ENCODE results near the gene EIF4ENIF1. TPM values are rescaled to one million over a fixed set of nuclear protein-coding genes. Genes with fewer than 3 reads are reported as not detected.
A peak's percentile ranks its signal among the peaks of the same experiment; 100 is the strongest.
"Not testable (repeated sequence)": the region's sequence is repeated elsewhere in the genome, so short reads cannot be mapped to it uniquely, and the experiment has no call there.

EIF4ENIF1 gene
- total RNA-seq, 1 donor from 2014 or later, result 32.0 TPM

DNA sequence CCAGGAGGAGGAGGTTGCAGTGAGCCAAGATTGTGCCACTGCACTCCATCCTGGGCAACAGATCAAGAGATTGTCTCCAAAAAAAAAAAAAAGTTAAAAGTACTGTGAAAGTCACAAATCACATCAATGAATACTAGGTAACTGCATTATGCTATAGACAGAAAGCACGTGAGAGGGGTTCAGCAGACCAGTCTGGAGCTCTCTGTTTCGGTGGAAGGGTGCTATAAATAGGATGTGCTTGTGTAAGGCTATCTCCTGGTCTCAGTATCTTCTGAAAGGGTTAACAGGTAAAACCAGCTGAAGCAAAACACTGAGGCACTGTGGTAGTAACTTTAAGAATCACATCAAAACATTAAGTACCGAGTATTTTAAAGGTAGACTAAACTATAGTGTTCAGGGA, 43.4 kb downstream of the EIF4ENIF1 start:
- DNase-seq (ENCODE audit: extremely low read depth, low read depth, low spot score), result no peak

DNA sequence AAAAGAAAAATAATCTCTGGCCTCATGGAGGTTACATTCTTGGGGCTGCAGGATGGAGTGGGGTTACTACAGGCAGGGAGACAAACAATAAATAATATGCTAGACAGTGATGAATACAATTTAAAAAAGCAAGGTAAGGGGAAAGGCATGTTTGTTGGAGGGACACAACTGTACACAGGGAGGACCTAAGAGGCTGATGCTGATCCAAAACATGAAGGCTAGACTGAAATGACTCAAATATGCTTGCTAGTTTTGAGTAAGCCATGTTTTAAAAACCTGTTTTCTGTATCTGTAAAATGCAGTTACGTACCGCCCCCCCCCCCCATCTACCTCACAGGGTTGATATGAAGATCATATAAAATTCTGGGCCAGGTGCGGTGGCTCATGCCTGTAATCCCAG, 44.0 kb downstream of the EIF4ENIF1 start:
- no peak for DNase-seq (ENCODE audit: extremely low read depth, low read depth, low spot score)

DNA sequence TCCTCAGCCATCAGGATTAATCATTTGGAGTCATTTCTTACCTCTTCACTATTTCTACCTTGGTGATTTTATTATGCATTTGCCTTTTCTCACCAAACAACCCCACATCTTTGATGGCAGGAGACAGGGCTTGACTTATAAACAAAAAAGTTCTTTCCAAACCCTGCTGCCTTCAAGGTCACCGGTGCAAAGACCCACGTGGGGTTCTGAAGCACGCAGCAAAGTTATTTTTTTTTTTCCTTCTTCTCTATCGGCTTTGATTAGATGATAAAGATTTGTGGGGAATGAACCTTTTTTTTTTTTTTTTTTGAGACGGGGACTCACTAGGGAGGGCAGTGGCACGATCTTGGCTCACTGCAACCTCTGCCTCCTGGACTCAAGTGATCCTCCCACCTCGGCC, 46.1 kb downstream of the EIF4ENIF1 start:
- DNase-seq (ENCODE audit: extremely low read depth, low read depth, low spot score), result no peak

- DNase-seq (ENCODE audit: extremely low read depth, low read depth, low spot score), result no peak
Observed at GRCh38 chr22:31442768-31443489, 46.7 kb downstream of the EIF4ENIF1 start.

GRCh38 chr22:31441652-31442051, 48.0 kb downstream of the EIF4ENIF1 start:
- no peak for DNase-seq (ENCODE audit: extremely low read depth, low read depth, low spot score)

GRCh38 chr22:31440681-31441080, 49.0 kb downstream of the EIF4ENIF1 start:
- no peak for DNase-seq (ENCODE audit: extremely low read depth, low read depth, low spot score)

- no peak for DNase-seq (ENCODE audit: extremely low read depth, low read depth, low spot score)
Observed at GRCh38 chr22:31439808-31440207, 49.8 kb downstream of the EIF4ENIF1 start.

DNA sequence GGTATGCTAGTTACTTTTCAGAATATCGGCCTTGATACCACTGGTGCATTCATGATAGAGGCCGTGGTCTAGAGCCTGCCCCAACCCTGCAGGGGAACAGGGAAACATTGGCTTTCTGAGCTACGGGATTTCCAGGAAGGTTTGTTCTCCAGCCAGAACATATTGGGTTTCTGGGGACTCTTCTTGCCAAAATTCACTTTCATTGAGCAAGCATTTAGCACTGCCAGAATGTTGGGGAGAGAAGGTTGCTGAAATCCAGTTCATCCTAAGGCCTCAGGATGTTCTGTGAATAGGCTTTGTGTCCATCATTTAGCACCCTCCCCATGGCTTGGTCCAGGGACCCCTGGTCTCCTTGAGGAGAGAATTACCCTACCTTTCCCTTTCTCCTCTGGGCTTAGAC, 53.5 kb downstream of the EIF4ENIF1 start:
- DNase-seq (ENCODE audit: extremely low read depth, low read depth, low spot score), result no peak

GRCh38 chr22:31431950-31432349, 57.7 kb downstream of the EIF4ENIF1 start:
- DNase-seq (ENCODE audit: extremely low read depth, low read depth, low spot score), result no peak

DNA sequence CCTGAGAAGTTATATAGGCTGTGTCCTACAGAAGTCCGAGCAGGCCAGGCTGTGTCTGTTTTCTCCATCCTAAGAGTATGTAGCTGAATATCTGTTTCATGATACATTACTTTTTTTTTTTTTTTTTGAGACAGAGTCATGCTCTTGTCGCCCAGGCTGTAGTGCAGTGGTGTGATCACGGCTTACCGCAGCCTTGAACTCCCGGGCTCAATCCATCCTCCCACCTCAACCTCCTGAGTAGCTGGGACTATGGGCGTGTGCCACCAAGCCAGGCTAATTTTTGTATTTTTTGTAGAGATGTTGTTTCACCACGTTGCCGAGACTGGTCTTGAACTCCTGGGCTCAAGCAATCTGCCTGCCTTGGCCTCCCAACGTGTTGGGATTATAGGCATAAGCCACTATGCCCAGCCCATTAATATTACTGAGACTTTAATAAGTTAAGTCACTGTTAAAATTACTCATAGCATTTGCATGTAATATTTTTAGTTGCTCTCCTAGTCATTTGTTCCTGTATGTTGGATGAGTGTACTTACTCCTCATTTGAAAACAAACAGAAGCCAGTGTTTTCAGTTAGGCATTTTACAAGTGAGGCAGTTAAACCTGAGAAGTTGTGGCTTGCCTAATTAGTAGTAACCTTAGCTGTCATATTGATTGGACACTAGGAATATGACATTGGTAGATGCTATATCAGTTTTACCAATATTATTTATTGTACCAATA, 64.2 kb downstream of the EIF4ENIF1 start:
- no peak for DNase-seq (ENCODE audit: extremely low read depth, low read depth, low spot score)

DNA sequence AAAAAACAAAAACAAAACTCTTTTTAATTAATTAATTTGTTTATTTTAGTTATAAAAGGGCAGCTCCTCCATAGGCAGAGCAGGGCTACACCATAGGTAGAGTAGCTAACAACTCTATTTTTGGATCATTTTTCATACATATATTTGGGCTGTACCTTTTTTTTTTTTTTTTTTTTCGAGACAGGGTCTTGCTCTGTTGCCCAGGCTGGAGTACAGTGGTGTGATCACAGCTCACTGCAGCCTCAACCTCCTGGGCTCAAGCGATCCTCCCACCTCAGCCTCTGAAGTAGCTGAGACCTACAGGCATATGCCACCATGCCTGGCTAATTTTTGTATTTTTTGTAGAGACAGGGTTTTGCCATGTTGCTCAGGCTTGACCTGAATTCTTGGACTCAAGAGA, 87.3 kb downstream of the EIF4ENIF1 start:
- not testable (repeated sequence) for DNase-seq (ENCODE audit: extremely low read depth, low read depth, low spot score)

GRCh38 chr22:31400023-31400397, 89.6 kb downstream of the EIF4ENIF1 start:
- DNase-seq (ENCODE audit: extremely low read depth, low read depth, low spot score), result no peak

GRCh38 chr22:31399211-31400022, 90.2 kb downstream of the EIF4ENIF1 start, which contains the start of gene DRG1:
TSS of gene DRG1 (plus strand) at chr22:31399604. CDS start at chr22:31399684, 80 bp downstream.
- DNase-seq (ENCODE audit: extremely low read depth, low read depth, low spot score), result peak; percentile 42

GRCh38 chr22:31398231-31398630, 91.4 kb downstream of the EIF4ENIF1 start:
- no peak for DNase-seq (ENCODE audit: extremely low read depth, low read depth, low spot score)

- no peak for DNase-seq (ENCODE audit: extremely low read depth, low read depth, low spot score)
Observed at GRCh38 chr22:31394326-31394725, 95.3 kb downstream of the EIF4ENIF1 start.

DNA sequence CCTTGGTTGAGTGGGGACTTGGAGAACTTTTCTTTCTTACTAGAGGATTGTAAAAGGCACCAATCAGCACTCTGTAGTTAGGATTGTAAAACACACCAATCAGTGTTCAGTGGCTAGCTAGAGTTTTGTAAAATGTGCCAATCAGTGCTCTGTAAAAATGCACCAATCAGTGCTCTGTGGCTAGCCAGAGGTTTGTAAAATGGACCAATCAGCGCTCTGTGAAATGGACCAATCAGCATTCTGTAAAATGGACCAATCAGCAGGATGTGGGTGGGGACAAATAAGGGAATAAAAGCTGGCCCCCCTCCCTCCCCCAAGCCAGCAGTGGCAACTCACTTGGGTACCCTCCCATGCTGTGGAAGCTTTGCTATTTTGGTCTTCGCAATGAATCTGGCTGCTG, 95.7 kb downstream of the EIF4ENIF1 start:
- no peak for DNase-seq (ENCODE audit: extremely low read depth, low read depth, low spot score)

Other genes starting within 250 kb of the EIF4ENIF1 start
- 21.9 and 26.5 TPM in 2 replicates for gene PIK3IP1, start 197.4 kb downstream of the EIF4ENIF1 start, total RNA-seq
- gene PATZ1, start 143.5 kb downstream of the EIF4ENIF1 start, total RNA-seq, result 14.7 and 20.4 TPM in 2 replicates
- 54.5 and 62.6 TPM in 2 replicates for gene DRG1, start 90.2 kb downstream of the EIF4ENIF1 start, total RNA-seq
- gene SFI1, start 6.7 kb upstream of the EIF4ENIF1 start, total RNA-seq, result 16.5 and 19.8 TPM in 2 replicates
- 61.8 and 62.5 TPM in 2 replicates for gene PISD, start 172.4 kb upstream of the EIF4ENIF1 start, total RNA-seq

Data from glomerular endothelial cell (primary cell).